GM19025 (cell line): Measurements from ENCODE around the gene TTYH3.
"Not testable (repeated sequence)": the region's sequence is repeated elsewhere in the genome, so short reads cannot be mapped to it uniquely, and the experiment has no call there.

Experiments
- ATAC-seq: cut with Tn5 transposase; IDR thresholded peaks from one replicate; pipeline ENCODE4 v1.9.1; 2021; ENCODE audit warnings: mild to moderate bottlenecking, low read depth, moderate library complexity; ENCODE audit not compliant: unreplicated experiment

TTYH3 gene

GRCh38 chr7:2661602-2662272 is 30.0 kb downstream of the TTYH3 start:
- ATAC-seq = no peak

GRCh38 chr7:2662273-2663120 is 30.7 kb downstream of the TTYH3 start:
- no peak for ATAC-seq

DNA sequence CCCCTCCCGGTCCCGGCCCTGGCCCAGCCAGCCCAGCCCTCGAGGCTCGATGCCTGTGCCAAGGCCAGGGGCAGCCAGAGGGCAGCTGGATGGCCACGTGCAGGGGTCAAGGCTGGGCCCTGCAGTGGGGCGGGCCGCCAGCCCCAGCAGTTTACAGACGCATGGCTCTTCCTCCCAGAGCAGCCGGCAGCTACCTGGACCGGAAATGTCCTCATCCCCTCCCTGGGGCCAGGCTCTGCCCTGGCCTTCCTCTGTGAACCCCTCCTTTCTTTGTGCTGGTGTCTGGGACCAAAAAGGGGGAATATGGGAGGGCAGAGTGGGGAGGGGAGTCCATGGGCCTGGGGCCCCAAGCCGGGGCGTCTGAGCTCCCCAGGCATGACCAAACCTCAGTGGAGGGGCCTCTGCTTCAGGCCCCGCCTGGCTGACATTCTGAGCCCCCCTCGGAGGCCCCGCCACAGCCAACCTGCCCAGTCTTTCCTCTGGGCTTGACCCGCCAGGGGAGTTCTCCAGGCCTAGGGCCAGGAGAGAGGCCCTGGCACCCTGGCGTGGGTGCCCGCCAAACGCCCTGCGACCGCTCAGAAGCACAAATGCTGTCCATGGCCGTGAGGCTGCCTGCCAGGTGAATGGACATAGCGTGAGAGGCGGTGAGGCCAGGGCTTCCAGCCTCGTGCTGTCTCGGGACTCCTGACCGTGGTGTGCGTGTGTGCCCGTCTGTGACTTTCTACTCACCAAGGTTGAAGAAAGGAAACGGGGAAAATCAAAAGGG is 31.5 kb downstream of the TTYH3 start:
- ATAC-seq = no peak

- no peak for ATAC-seq
These were observed 32.2 kb downstream of the TTYH3 start for GRCh38 chr7:2663960-2664359.

GRCh38 chr7:2665359-2665791 is 33.6 kb downstream of the TTYH3 start:
- ATAC-seq = no peak

- no peak for ATAC-seq
These were observed 34.4 kb downstream of the TTYH3 start for GRCh38 chr7:2666155-2666554.

DNA sequence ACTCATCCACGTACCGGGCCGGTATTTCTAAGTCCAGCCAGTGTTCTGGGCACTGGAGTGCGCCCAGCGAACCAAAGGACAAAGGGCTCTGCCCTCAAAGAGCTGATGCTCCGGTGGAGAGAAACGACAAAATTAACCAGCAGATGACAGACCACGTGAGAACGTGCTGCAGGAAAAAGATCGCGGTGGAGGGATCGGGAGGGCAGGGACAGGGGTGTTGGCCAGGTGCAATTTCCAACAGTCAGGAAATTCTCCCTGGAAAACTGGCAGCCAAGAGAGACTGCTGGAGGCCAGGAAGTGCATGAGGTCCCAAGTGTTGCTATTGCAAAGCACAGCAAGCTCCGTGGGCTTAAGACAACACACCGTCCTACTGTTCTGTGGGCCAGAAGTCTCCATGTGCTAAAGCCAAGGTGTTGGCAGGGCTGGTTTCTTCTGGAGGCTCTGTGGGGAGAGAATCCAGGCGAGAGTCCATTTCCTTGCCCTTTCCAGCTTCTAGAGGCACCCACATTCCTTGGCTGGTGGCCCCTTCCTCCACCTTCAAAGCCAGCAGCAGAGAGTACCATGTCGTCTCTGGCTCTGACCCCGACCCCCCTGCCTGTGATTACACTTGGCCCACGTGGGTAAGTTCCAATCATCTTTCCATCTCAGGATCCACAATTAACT is 34.9 kb downstream of the TTYH3 start:
- no peak for ATAC-seq

GRCh38 chr7:2667843-2668242 is 36.1 kb downstream of the TTYH3 start:
- ATAC-seq = no peak

DNA sequence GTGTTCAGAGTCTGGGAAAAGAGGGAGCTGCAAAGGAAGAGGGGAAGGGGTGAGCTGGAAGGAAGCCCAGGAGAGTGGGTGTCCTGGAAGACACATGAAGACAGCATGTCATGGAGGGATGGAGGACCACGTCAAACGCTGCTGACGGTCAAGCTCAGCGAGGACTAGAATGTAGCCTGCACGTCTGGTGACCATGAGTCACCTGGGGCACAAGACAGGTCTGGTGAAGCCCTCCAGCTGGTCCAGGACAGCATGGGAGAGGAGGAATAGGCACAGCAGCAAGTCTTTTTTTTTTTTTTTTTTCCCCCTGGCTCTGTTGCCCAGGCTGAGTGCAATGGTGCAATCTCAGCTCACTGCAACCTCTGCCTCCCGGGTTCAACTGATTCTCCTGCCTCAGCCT is 36.6 kb downstream of the TTYH3 start:
- ATAC-seq = no peak

GRCh38 chr7:2670171-2670570 is 38.4 kb downstream of the TTYH3 start:
- no peak for ATAC-seq

DNA sequence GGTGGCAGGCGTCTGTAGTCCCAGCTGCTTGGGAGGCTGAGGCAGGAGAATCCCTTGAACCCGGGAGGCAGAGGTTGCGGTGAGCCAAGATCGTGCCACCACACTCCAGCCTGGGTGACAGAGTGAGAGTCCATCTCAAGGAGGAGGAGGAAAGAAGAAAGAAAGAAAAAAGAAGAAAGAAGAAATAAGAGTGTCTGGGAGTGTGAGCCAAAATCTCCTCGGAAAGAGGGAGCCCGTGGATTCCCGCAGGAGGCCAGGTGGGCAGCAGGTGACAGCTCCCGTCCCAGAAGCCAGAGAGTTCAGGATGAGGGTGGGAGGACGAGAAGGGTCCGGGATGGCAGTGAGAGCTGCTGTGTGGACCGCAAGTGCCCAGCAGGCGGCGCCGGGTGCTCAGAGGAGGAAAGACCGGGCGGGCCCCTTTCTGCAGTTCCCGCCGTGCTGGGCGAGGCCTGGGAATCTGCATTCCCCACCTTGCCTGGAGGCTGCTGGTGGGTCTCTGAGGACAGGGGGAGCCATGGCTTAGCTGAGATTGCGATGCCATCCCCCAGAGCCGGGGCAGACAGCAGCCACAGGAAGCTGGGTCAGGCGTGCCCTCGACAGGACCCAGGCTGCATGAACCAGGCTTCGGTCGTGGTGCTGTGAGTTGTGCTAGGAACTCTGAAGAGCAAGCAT is 39.1 kb downstream of the TTYH3 start:
- no peak for ATAC-seq

DNA sequence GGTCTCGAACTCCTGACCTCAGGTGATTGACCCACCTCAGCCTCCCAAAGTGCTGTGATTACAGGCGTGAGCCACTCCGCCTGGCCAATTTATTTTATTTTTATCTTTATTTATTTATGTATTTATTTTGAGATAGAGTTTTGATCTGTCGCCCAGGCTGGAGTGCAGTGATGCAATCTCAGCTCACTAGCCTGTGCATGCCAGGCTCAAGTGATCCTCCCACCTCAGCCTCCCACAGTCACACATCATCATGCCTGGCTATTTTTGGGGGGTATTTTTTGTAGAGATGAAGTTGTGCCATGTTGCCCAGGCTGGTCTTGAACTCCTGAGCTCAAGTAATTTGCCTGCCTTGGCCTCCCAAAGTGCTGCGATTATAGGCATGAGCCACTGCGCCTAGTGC is 41.4 kb downstream of the TTYH3 start:
- ATAC-seq = not testable (repeated sequence)

DNA sequence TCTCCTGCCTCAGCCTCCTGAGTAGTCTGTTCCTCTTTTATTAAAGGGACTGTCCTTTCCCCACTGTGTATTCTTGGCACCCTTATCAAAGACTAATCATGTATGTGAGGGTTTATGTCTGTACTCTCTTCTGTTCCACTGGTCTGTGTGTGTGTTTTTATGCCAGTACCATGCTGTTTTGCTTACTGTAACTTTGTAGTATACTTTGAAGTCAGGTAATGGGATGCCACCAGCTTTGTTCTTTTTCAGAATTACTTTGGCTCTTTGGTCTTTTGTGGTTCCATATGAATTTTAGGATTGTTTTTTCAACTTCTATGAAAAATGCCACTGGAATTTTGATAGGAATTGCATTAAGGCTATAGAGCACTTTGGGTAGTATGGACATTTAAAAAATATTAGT is 42.1 kb downstream of the TTYH3 start:
- ATAC-seq = no peak

DNA sequence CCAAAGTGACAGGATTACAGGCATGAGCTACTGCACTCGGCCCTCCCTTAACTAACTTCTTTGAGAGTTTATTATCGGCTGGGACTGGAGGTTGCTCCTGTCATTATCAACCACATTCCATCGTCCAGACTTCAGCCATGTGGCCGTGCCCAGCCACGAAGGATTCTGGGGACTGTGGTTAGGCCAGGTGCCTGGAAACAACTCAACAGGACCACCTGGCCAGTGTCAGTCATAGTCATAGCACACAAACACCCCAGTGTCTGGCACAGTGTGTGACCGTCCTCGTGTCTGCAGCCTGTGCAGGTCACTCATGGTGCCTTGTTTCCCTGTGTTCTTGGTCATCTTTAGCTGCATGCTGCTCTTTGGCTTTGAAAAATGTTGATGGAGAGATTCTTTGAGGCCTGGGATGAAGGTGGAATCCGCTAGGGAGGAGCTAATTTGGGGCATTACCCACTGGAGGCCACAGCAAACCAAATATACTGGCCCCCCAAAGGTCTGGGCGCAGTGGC is 43.5 kb downstream of the TTYH3 start:
- no peak for ATAC-seq

DNA sequence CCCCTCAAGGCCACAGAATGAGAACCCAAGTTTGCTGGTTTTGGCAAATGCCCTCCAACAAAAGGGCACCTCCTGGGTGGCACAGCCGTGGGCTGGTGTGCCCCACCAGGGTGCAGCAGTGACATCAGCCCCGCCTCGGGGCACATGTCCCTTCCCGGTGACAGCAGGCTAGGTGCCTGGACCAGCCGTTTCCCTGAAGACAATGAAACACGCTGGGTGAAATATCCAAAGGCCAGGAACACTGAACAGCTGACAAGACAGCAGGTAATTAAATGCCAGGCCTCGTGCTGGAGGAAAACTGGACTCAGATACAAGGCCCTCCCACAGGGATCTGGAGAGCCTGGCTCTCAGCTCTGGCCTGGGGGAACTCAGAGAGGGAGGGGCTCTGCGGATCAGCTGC is 44.8 kb downstream of the TTYH3 start:
- ATAC-seq = not testable (repeated sequence)

- ATAC-seq = not testable (repeated sequence)
These were observed 46.7 kb downstream of the TTYH3 start for GRCh38 chr7:2678454-2678853.

- ATAC-seq = not testable (repeated sequence)
These were observed 47.6 kb downstream of the TTYH3 start for GRCh38 chr7:2679135-2680127.

DNA sequence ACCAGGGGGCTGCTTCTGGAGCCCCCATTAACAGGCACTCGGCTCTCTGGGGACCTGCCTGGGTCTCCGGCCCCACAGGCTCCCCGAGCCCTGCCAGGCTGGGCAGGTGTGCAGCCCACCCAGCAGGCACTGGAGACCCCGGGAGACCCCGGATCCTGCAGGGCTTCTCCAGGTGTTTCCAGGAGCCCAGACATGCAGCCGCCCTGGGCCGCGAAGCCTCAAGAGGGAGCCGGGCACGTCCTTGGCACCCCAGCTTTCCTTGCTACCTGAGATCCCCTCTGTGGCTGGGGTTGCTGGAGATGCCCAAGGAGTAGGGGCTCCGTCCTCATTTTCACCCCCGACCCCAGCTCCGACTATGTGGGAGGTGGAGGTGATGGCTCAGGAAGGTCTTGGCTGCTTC is 48.5 kb downstream of the TTYH3 start:
- no peak for ATAC-seq
